B cell (primary cell): ENCODE data around the gene SMIM28.

Experiments
- CTCF ChIP-seq: fragments of 200-600 bp; IDR thresholded peaks from one replicate; pipeline ENCODE4 v1.8.0; 2022; ENCODE audit warnings: antibody characterized with exemption, mild to moderate bottlenecking
- EZH2 ChIP-seq: IDR thresholded peaks from 2 replicates; pipeline ENCODE4 v1.6.1; 2012; ENCODE audit warnings: borderline replicate concordance, low read depth, mild to moderate bottlenecking, moderate library complexity, low read length; ENCODE audit not compliant: insufficient read depth, poor library complexity, severe bottlenecking

- TF ChIP-seq CTCF (no peak), EZH2 (no peak)
Measured at GRCh38 chr6:138405816-138406413, 28.2 kb downstream of the SMIM28 start.
